K562 (cell line): Measurements from ENCODE around the gene TBX1. TPM values are rescaled to one million over a fixed set of nuclear protein-coding genes. Genes with fewer than 3 reads are reported as not detected.

ENCODE experiments used
- CBFA2T2 ChIP-seq: fragments of 450-650 bp; conservative IDR thresholded peaks from 2 replicates; pipeline ENCODE4 v1.6.1; 2017; ENCODE audit warnings: mild to moderate bottlenecking
- EWSR1 ChIP-seq: fragments of 450-650 bp; IDR thresholded peaks from 2 replicates; pipeline ENCODE4 v1.6.1; 2018; ENCODE audit warnings: borderline replicate concordance, mild to moderate bottlenecking, low read depth, moderate library complexity; ENCODE audit not compliant: partially characterized antibody
- SMARCB1 ChIP-seq: IDR thresholded peaks from 2 replicates; pipeline ENCODE4 v1.6.1; 2011; ENCODE audit warnings: improper control_type of control experiment, low read depth; ENCODE audit not compliant: insufficient read length
- SNRNP70 ChIP-seq: fragments of 200-400 bp; formaldehyde crosslinking; optimal IDR thresholded peaks from 2 replicates; pipeline ENCODE3; 2017; ENCODE audit warnings: low read depth, low read length
- ZFPM2 ChIP-seq: fragments of 250-450 bp; sonication (Bioruptor Pico); IDR thresholded peaks from 2 replicates; pipeline ENCODE4 v1.5.1; 2022; ENCODE audit warnings: mild to moderate bottlenecking
- polyA plus RNA-seq, 8 experiments: library from polyadenylated mRNA; depleted of rRNA in 4 of 8; stranded (reverse) in 5 of 8; unstranded in 3 of 8; fragments of >200 nt; fragmentation: Nextera tagmentation in 2 of 8; fragmentation: Illumina TruSeq in 1 of 8; extraction: Ambion mirVana in 2 of 8; extraction: Trizol in 1 of 8; gene quantifications; 2 replicates each; pipeline versions ENCODE4 v1.2.1 to v1.2.3, GENCODE V29; 2011 to 2014; ENCODE audit warnings: inconsistent platforms in 1 of 8, missing spikeins in 1 of 8
- total RNA-seq, 7 experiments: library from RNA; depleted of rRNA in 6 of 7; stranded (reverse); fragments of >200 nt in 6 of 7; fragmentation: Illumina TruSeq in 2 of 7; extraction: Trizol in 2 of 7; gene quantifications; 2 replicates each; pipeline versions ENCODE4 v1.2.1 to v1.2.3, GENCODE V29; 2011 to 2021; ENCODE audit warnings: low replicate concordance in 1 of 7
- TF ChIP-seq, protein P1 (sequence below), 2 experiments: fragments of 450-650 bp in 1 of 2; sonication (generic) in 1 of 2; formaldehyde crosslinking in 1 of 2; IDR thresholded peaks in 1 of 2; conservative IDR thresholded peaks in 1 of 2; 2 replicates each; pipeline versions ENCODE4 v1.6.1 to v1.8.1; 2016 to 2023; ENCODE audit warnings: mild to moderate bottlenecking in 2 of 2, moderate library complexity in 2 of 2, inconsistent platforms in 1 of 2, missing genetic modification reagents in 1 of 2
- TF ChIP-seq, protein P2 (sequence below): sonication (generic); formaldehyde crosslinking; IDR thresholded peaks from 2 replicates; pipeline ENCODE4 v1.4.0; 2020; ENCODE audit warnings: mild to moderate bottlenecking, missing genetic modification reagents
- TF ChIP-seq, protein P3 (sequence below): fragments of 450-650 bp; IDR thresholded peaks from 2 replicates; pipeline ENCODE4 v1.6.1; 2016; ENCODE audit warnings: mild to moderate bottlenecking, moderate library complexity
- TF ChIP-seq, protein P4 (sequence below): fragments of 450-650 bp; formaldehyde crosslinking; IDR thresholded peaks from 2 replicates; pipeline ENCODE4 v1.4.0; 2020; ENCODE audit warnings: mild to moderate bottlenecking, moderate library complexity

TBX1 gene
- total and polyA plus RNA-seq, 9 of the 15 experiments (the other 6 are each of a cell fraction or from before 2014, with no cell fraction given) = 0.07 to 35.0 (median 3.9) TPM

DNA sequence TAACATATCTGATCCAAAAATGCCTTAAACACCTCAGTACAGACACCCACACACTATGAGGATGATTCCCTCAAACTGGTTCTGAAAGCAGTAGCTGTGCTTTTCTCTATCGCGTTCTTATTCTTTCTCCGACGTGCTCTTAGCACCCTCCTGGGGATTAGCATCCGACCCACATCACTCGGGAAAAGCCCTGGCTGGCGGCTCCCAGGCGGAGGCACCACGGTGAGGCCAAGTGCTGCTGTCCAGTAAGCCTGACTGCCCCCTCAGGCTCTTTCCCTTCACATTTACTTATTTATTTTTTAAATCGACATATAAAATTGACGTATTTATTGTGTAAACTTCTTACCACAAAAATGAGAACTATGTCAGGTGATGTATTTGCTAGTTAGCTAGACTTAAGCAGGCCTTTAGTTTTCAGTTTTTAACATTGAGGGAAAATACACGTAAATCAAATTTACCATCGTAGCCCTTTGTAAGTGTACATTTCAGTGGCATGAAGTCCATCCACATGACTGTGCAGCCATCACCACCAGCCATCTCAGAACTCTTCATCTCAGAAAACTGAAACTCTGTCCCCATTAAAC, 19.2 kb downstream of the TBX1 start (continued):
- no peak for TF ChIP-seq EWSR1
- TF ChIP-seq, protein P1, sequence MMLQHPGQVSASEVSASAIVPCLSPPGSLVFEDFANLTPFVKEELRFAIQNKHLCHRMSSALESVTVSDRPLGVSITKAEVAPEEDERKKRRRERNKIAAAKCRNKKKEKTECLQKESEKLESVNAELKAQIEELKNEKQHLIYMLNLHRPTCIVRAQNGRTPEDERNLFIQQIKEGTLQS (IDR thresholded peaks at IDR 0.05) = no peak
- TF ChIP-seq, protein P1 (CRISPR knock-in tag; conservative IDR thresholded peaks at IDR 0.05) = no peak
- TF ChIP-seq, protein P2, sequence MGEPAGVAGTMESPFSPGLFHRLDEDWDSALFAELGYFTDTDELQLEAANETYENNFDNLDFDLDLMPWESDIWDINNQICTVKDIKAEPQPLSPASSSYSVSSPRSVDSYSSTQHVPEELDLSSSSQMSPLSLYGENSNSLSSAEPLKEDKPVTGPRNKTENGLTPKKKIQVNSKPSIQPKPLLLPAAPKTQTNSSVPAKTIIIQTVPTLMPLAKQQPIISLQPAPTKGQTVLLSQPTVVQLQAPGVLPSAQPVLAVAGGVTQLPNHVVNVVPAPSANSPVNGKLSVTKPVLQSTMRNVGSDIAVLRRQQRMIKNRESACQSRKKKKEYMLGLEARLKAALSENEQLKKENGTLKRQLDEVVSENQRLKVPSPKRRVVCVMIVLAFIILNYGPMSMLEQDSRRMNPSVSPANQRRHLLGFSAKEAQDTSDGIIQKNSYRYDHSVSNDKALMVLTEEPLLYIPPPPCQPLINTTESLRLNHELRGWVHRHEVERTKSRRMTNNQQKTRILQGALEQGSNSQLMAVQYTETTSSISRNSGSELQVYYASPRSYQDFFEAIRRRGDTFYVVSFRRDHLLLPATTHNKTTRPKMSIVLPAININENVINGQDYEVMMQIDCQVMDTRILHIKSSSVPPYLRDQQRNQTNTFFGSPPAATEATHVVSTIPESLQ (CRISPR knock-in tag) = no peak
- TF ChIP-seq, protein P3, sequence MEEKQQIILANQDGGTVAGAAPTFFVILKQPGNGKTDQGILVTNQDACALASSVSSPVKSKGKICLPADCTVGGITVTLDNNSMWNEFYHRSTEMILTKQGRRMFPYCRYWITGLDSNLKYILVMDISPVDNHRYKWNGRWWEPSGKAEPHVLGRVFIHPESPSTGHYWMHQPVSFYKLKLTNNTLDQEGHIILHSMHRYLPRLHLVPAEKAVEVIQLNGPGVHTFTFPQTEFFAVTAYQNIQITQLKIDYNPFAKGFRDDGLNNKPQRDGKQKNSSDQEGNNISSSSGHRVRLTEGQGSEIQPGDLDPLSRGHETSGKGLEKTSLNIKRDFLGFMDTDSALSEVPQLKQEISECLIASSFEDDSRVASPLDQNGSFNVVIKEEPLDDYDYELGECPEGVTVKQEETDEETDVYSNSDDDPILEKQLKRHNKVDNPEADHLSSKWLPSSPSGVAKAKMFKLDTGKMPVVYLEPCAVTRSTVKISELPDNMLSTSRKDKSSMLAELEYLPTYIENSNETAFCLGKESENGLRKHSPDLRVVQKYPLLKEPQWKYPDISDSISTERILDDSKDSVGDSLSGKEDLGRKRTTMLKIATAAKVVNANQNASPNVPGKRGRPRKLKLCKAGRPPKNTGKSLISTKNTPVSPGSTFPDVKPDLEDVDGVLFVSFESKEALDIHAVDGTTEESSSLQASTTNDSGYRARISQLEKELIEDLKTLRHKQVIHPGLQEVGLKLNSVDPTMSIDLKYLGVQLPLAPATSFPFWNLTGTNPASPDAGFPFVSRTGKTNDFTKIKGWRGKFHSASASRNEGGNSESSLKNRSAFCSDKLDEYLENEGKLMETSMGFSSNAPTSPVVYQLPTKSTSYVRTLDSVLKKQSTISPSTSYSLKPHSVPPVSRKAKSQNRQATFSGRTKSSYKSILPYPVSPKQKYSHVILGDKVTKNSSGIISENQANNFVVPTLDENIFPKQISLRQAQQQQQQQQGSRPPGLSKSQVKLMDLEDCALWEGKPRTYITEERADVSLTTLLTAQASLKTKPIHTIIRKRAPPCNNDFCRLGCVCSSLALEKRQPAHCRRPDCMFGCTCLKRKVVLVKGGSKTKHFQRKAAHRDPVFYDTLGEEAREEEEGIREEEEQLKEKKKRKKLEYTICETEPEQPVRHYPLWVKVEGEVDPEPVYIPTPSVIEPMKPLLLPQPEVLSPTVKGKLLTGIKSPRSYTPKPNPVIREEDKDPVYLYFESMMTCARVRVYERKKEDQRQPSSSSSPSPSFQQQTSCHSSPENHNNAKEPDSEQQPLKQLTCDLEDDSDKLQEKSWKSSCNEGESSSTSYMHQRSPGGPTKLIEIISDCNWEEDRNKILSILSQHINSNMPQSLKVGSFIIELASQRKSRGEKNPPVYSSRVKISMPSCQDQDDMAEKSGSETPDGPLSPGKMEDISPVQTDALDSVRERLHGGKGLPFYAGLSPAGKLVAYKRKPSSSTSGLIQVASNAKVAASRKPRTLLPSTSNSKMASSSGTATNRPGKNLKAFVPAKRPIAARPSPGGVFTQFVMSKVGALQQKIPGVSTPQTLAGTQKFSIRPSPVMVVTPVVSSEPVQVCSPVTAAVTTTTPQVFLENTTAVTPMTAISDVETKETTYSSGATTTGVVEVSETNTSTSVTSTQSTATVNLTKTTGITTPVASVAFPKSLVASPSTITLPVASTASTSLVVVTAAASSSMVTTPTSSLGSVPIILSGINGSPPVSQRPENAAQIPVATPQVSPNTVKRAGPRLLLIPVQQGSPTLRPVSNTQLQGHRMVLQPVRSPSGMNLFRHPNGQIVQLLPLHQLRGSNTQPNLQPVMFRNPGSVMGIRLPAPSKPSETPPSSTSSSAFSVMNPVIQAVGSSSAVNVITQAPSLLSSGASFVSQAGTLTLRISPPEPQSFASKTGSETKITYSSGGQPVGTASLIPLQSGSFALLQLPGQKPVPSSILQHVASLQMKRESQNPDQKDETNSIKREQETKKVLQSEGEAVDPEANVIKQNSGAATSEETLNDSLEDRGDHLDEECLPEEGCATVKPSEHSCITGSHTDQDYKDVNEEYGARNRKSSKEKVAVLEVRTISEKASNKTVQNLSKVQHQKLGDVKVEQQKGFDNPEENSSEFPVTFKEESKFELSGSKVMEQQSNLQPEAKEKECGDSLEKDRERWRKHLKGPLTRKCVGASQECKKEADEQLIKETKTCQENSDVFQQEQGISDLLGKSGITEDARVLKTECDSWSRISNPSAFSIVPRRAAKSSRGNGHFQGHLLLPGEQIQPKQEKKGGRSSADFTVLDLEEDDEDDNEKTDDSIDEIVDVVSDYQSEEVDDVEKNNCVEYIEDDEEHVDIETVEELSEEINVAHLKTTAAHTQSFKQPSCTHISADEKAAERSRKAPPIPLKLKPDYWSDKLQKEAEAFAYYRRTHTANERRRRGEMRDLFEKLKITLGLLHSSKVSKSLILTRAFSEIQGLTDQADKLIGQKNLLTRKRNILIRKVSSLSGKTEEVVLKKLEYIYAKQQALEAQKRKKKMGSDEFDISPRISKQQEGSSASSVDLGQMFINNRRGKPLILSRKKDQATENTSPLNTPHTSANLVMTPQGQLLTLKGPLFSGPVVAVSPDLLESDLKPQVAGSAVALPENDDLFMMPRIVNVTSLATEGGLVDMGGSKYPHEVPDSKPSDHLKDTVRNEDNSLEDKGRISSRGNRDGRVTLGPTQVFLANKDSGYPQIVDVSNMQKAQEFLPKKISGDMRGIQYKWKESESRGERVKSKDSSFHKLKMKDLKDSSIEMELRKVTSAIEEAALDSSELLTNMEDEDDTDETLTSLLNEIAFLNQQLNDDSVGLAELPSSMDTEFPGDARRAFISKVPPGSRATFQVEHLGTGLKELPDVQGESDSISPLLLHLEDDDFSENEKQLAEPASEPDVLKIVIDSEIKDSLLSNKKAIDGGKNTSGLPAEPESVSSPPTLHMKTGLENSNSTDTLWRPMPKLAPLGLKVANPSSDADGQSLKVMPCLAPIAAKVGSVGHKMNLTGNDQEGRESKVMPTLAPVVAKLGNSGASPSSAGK = no peak
- no peak for TF ChIP-seq SNRNP70
- peak; percentile 15 for TF ChIP-seq SMARCB1
- TF ChIP-seq, protein P4, sequence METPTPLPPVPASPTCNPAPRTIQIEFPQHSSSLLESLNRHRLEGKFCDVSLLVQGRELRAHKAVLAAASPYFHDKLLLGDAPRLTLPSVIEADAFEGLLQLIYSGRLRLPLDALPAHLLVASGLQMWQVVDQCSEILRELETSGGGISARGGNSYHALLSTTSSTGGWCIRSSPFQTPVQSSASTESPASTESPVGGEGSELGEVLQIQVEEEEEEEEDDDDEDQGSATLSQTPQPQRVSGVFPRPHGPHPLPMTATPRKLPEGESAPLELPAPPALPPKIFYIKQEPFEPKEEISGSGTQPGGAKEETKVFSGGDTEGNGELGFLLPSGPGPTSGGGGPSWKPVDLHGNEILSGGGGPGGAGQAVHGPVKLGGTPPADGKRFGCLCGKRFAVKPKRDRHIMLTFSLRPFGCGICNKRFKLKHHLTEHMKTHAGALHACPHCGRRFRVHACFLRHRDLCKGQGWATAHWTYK (CRISPR knock-in tag) = no peak
- TF ChIP-seq ZFPM2 = no peak
- TF ChIP-seq CBFA2T2 = no peak
